LHCN-M2 (cell line): ENCODE data around the gene PAGE1. TPM values are rescaled to one million over a fixed set of nuclear protein-coding genes. Genes with fewer than 3 reads are reported as not detected.
"Not testable (repeated sequence)": the region's sequence is repeated elsewhere in the genome, so short reads cannot be mapped to it uniquely, and the experiment has no call there.

ENCODE experiments used
- DNase-seq: peaks from one replicate; pipeline ENCODE4 v3.0.0-alpha.2; 2012; ENCODE audit warnings: low read depth
- polyA plus RNA-seq: library from polyadenylated mRNA; unstranded; fragments of >200 nt; gene quantifications from one replicate; pipeline ENCODE4 v1.2.1, GENCODE V29; 2012; ENCODE audit warnings: missing spikeins
- total RNA-seq: library from RNA; depleted of rRNA; stranded (reverse); fragments of >200 nt; gene quantifications from 2 replicates; pipeline ENCODE4 v1.2.3, GENCODE V29; 2014; rRNA removed

The PAGE1 gene, protein sequence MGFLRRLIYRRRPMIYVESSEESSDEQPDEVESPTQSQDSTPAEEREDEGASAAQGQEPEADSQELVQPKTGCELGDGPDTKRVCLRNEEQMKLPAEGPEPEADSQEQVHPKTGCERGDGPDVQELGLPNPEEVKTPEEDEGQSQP
- total RNA-seq = not detected in 2 replicates
- polyA plus RNA-seq = not detected

DNA sequence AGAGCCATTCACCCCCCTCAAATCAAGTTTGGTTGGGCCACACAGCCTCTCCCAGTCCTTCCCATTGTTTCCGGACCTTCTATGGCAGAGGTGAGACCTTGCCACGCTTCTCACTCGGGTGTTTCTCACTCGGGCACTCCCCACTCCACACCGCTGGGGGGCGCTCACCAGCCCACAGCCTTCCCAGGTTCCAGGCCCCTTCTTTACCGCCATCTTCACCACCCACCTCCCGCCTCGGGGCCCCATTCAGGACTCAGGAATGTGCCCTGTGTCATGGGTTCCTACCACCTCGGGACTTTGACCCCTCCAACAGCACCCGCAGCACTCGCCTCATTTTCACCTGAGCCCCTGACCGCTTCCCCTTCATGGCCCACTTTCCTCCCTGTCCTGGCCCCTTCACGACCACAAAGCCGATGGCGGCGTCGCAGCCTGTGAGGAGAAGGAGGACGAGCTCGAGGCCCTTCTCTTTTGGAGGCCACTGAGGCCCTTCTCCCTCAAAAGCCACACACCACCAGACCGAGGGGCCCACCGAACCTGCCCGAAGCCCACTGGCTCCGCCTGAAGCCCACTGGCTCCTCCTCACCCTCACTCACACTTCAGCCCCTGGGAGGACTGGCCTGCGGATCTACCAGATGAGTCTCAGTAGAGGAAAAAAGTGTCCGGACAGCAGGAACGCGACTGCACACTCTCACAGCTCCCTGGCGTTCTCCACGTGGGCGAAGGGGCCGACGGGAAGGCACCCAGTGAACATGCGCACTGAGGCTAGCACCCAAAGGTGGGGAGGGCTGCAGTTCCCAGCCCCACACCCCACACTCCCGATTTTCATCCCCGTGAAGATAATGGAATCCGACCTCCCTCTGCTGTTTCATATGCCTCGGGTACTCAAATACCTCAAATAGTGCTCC lies at the start of gene PAGE1:
Gene PAGE1 (minus strand): TSS at position 709 of the 905 bp plus-strand sequence. CDS start 1,214 bp downstream, outside the sequence.
- DNase-seq = no peak

DNA sequence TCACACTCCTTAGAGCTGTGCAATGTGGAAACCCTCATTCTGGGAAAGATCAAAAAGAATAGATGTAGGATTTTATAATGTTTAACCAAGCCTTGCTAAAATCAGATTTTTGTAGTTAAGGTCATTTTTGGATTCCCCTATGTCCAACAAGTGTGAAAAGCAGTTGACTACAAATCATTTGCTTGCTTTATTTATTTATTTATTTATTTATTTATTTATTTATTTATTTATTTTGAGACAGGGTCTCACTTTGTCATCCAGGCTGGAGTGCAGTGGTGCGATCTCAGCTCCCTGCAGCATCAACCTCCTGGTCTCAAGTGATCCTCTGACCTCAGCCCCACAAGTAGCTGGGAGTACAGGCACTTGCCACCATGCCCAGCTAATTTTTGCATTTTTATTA lies 45.7 kb upstream of the PAGE1 start:
- not testable (repeated sequence) for DNase-seq

DNA sequence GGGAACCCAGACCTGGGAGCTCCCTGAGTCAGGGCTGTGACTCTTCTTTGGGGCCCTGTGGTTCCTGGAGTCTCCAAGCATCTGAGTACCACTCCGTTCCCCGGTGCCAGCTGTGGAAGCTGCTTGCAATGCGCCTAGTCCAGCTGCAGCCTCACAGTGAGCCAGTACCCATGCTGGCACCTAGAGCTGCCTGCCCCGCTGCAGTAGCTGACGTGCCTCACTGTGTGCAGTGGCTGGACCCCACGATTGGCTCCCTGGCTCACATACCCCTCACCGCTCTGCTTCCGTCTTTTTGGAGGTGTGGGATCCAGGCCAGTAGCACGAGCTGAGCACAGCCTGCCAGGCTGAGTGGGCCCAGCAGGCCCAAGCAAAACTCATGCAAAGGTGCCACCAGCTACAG lies 32.1 kb upstream of the PAGE1 start:
- no peak for DNase-seq

DNA sequence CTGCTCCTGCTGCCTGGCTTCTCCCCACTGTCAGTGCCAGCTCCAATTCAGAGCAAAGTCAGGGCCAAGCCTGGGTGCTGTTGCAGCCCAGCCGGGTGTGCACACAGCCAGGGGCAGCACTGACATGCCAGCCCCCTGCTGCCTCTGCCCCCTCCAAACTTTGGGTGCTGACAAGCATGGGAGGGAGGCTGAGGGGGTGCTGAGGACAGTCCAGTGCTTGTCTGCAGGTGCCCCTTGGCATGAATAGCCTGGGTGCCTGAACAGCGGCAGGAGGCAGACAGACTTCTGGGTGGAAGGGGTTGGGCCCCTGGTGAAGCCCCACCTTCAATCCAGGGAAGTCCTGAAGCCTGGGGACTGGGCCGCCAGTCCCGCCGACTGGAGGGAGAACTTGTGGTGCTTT lies 31.2 kb upstream of the PAGE1 start:
- DNase-seq = no peak

DNA sequence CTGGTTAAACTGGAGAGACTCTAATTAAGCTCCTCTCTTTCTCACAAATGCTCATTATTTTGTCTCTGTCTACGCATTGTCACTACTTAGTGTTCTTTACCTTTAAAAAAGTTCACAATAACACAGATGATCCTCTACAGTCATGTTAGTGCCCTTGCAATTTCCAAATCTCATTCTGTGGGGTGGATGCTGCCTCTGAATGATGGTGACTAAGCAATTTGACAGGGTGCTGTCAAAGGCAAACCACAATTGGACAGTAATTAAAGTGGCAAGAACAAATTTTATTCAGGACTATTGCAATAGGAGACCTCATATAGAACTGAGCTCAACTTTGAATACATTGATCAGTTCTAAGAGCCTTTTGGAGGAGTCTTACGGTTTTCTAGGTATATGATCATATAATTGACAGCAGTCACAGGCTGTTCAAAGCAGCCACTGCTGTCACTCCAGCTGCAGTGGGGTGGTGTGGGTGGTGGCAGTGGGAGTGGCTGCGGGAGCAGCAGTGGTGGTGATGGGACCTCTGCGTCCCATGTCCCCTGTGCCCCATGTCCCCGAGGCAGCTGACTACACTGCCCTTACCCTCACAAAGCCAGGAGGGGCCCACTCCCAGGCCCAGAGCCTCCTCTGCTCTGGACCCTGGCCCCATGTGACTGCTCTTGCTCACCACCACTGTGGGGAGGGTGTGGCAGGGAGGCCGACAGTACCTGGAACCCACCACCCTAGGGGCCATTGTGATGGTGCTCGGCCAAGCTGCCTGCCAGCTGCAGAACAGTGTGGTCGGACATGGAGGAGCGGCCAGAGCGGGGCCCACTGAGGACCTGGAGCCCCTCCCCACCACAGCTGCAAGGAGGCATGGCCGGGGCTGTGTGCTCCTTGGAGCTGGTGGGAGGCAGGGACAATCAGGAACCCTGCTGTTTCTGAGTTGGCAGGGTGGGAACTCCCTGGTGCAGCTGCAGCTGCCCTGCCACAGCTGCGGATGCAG lies 30.4 kb upstream of the PAGE1 start:
- no peak for DNase-seq

DNA sequence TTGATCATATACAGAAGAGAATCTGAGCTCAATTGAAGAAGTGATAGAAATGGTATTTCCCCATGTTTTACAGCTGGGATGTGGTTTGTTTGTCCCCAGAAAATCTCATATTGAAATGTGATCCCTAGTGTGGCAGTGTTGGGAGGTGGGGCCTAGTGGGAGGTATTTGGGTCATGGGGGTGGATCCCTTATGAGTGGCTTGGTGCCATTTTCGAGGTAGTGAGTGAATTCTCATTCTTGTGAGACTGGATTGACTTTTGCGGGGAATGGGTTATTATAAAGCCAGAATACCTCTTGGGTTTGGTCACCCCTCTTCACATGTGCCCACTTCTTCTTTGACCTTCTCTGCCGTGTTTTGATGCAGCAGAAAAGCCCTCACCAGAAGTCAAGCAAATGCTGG lies 29.6 kb upstream of the PAGE1 start:
- DNase-seq = no peak

DNA sequence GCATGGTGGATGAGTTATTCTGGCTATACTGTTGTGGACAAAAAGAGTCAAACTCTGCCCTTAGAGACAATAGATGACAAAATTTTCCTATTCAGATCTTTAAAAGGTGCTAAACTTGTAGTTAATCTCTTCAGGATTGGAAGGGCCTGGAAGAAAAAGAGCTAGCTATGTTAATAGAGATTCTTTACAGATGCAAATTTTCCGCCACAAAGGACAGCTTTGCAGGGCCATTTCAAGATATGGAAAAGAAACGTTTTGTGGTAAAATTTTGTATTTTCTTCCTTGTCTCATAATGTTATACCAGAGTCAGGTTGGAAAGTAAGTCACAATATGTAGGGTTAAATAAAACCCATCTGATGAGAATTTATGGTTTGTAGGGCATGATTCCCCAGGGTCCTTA lies 24.3 kb upstream of the PAGE1 start:
- not testable (repeated sequence) for DNase-seq

DNA sequence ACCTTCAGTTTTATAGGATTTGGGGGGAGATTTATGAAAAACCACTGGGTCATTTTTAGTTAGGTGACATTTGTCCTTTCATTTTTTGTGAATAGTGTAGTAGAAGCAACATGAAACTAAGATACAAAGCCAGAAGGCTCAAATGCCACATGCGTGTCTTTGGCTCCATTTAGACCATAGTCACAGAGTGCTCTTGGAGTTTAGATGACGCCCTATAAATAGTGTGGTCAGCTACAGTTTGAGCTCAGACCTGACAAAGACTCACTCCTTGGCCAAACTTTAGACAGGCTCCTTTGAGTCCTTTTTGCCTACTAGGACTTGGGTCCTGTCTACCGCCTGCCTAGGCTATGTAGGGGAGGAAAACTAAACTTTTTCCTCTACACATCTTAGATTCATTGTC lies 16.8 kb upstream of the PAGE1 start:
- no peak for DNase-seq

DNA sequence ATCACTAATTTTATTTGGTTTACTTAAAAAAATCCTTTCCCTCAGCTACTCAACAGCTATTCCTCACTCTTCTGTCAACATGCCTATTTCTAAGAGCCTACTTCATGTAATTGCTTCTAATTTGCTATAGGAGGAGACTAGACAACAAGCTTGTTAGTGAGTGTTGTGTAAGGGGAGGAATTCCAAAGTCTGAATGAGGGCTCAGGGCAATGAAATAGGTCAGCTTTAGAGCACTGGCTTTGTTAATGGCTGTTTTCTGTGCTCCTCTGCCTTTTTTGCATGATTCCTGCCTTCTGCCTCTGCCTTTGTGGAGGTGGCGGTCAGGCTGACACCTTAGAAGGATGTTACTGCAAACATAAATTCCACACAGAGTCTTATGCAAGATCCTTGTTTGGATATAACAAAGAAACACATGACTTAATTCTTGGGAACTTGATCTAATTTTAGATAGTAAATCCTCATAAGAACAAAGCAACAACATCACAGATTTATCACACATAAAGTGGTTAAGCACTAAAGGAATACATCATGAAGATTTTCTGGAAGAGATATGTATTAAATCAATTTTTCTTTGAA lies 15.0 kb upstream of the PAGE1 start:
- DNase-seq = no peak

DNA sequence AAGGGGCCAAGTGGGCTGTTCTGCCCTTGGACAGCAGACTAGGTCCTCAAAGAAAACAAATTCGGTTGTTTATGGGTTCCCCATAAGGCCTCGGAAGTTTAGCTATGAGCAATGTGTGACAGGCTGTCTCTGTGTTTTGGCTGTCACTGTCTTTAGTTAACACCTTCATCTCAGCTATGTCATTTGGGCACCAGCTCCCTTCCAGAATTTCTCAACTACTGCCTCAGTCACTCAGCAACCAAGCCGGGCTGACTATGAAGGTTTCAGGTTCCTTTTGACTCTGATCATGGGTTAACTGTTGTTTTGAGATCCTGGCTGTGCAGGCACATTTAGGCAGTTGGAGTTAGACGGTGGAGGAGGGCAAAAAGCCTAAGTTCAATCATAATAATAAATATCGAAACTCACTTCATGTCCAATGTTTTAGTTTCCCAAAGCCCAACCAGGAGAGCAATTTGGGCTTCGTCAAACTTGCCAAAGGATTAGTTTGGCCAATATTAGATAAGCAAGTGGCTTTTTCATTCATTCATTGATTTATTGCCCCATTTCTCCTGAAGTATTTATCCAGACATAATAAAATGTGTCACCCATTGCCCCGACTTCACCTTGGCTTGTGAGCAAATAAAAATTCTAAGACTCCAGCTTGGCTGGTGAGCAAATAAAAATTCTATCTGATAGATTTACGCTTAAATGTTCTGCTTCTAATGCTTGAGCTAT lies 9.1 kb upstream of the PAGE1 start:
- no peak for DNase-seq

DNA sequence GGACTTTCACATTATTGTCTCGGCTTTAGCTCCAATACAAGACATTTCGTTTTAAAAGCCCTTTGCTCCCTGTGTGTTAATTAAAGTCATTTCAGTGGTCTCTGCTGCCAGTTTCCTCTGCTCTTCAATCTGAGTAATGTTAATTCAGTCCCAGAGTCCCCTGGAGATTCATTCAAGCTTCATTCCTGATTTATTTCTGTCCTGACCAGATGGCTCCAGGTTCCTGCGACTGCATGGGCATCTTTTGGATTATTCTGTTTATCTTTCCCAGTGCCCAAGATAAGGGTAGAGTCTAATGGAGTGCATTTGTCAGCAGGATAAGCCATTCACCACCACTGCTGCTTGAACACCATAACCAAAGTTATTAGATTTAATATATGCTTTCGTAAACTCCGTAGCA lies 6.1 kb upstream of the PAGE1 start:
- DNase-seq = no peak

DNA sequence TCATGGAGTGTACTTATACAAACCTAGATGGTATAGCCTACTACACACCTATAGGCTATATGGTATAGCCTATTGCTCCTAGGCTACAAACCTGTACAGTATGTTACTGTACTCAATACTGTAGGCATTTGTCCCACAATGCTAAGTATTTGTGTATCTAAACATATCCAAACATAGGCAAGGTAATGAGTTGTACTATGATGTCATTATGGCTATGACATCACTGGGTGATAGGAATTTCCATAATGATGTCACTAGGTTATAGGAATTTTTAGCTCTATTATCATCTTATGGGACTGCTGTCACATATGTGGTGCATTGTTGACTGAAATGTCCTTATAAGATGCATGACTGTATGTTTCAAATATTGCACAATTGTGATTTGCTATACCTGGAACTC lies 5.5 kb upstream of the PAGE1 start:
- no peak for DNase-seq

DNA sequence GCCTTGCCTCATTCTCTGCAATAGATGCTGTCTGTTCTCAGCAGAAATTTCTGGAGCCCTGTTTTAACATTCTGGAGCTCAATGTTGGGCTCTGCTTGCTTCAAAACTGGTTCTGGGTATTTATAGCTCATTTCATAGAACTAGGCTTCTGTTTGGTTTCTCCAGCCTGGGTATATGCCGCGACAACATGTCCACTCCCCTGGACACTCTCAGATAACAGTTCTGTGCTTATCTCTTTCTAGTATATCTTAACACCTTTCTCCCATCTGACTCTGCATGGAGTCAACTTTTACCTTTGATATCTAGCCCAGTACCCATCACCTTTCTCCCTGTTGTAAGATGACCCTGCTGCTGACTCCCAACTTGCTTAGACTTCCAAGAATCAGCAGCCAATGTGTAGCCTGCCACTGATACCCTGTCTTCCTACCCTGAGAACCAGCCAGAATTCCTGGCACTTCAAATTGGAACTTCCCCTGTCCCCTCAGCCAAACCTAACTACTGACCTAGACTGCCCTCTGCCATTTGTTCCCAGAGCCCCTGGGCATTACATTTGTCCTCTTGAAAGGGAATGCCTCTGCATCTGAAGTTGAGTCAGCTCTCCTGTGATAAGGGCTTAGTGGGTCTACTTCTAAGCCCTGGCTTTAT lies 20.6 kb downstream of the PAGE1 start:
- DNase-seq = no peak

DNA sequence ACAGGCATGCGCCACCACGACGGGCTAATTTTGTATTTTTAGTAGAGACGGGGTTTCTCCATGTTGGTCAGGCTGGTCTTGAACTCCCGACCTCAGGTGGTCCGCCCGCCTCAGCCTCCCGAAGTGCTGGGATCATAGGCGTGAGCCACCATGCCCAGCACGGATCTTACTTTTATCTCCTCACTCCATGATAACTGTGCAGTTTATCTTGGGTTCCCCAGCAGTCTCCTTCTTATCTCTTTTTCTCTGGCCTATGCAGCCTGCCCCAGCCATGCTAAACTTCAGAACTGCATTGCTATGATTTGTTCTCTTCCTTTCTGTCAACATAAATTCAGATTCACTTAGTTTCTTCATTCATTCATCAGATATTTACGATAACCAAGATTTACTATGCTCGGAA lies 22.4 kb downstream of the PAGE1 start:
- no peak for DNase-seq

DNA sequence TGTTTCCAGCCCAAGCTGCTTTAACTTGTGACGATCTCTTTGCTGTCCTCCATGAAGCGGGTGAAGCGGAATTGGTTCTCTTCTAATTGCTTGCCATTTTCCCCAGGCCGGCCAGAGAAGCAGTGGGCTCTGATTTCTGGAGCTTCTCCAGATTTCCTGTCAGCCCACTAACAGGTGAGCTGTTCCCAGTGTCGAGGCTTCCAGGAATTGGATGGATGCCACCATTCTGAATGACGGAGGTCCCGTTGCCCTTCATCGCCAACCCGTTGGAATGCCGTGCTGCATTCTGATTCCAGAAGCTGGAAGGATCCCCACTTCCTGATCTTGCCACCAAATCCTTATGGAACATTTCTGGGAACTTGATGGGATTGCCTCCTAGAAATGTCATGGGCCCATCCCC lies 31.0 kb downstream of the PAGE1 start:
- no peak for DNase-seq

DNA sequence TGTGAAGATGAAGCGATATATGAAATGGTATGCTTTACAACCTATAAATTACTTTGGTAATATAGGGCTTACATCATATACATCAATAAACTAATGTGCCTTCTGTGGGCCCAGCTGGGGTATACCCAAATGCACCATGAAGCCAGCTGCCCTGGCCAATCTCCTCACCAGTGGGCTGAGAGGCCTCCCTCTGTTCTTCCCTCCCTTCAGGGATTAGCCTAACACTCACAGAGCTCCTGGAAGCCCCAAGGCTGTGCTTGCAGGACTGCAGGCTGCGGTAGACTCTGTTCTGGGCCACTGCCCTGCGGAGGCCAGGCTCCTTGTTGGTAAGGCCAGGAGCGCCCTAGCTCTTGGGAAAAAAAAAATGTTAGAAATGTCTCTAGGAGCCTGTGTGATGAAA lies 33.9 kb downstream of the PAGE1 start:
- DNase-seq = no peak

DNA sequence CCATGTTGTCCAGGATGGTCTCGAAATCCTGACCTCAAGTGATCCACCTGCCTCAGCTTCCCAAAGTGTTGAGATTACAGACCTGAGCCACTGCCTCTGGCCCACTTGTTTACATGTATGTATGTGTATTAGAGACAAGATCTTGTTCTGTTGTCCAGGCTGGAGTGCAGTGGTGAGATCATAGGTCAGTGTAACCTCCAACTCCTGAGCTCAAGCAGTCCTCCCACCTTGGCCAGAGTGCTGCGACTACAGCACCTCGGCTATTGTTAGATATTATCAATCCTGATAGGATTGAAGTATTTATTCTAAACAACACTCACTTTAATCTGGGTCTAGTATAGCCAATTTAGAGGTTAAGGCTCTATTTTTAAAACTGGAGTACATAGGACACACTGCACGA lies 36.0 kb downstream of the PAGE1 start:
- DNase-seq = no peak

DNA sequence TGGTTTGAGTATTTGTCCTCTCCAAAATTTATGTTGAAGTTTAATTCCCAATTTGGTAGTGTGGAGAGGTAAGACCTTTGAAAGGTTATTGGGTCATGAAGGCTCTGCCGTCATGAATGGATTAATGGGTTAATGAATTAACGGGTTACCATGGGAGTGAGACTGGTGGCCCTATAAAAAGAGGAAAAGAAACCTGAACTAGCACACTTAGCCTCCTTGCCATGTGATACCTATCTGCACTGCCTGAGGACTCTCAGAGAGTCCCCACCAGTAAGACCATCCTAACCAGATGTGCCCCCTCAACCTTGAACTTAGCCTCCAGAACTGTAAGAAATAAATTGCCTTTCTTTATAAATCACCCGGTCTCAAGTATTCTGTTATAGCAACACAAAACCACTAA lies 39.3 kb downstream of the PAGE1 start:
- no peak for DNase-seq

DNA sequence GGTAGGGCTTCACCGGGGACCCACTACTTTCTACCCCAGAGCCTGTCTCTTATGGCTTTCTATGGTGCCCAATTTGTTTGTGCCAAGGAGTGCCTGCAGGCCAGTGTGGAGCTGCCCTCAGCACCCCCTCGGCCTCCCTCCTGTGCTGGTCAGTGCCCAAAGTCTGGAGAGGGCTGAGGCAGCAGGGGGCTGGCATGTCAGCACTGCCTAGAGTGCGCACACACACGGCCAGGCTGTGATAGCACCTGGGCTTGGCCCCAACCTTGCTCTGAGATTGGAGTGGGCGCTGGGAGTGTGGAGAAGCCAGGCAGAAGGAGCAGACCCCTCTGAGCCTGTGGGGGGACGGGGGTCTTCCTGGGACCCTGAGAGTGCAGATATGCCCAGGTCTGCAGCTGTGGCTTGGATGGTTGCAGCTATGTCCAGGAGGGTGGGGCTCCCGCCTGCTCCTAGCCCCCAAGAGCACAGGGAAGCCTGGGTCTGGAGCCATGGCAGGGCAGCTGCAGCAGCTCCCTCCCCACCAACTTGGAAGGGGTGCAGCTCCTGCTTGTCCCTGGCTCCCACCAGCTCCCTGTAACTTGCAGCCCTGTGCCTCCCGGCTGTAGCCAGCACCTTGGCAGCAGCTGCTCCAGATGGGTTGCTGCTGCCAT lies 50.7 kb downstream of the PAGE1 start:
- DNase-seq = no peak
